Activated CD4-positive, alpha-beta T cell treated with anti-CD3 and anti-CD28 coated beads, Interleukin-2, amount 50 U/mL, for 4 hours (primary cell): ENCODE measurements around the gene MMP25.
"Not testable (repeated sequence)": the region's sequence is repeated elsewhere in the genome, so short reads cannot be mapped to it uniquely, and the experiment has no call there.

Experiments
- DNase-seq, 2 experiments: peaks; one replicate each; pipeline ENCODE4 v3.0.0-alpha.2; 2020

MMP25 gene

DNA sequence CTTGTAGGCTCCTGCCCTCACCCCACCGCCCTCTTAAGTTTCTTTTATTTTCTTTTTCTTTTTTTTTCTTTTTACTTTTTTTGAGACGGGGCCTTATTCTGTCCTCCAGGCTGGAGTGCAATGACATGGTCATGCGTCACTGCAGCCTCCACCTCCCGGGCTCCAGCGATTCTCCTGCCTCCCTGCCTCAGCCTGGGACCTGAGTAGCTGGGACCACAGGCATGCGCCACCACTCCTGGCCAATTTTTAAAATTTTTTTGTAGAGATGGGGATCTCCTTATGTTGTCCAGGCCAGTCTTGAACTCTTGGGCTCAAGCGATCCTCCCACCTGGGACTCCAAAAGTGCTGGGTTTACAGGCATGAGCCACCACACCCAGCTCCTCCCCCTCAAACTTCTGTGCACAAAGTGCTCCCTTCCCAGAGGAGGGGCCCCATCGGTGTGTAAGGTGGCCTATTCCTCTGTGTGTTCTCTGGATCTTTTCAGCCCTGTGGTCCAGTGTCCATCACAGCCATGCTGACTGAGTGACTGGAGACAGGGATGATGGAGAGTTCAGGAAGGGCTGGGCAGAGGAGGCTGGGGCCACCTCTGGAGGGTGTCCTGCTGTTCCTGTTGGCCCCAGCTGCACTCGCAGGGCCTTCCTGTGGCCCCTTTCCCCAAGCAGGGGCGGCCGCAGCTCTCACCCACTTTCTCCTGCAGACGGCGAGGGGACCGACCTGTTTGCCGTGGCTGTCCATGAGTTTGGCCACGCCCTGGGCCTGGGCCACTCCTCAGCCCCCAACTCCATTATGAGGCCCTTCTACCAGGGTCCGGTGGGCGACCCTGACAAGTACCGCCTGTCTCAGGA is 10.2 kb downstream of the MMP25 start:
- no peak for DNase-seq

DNA sequence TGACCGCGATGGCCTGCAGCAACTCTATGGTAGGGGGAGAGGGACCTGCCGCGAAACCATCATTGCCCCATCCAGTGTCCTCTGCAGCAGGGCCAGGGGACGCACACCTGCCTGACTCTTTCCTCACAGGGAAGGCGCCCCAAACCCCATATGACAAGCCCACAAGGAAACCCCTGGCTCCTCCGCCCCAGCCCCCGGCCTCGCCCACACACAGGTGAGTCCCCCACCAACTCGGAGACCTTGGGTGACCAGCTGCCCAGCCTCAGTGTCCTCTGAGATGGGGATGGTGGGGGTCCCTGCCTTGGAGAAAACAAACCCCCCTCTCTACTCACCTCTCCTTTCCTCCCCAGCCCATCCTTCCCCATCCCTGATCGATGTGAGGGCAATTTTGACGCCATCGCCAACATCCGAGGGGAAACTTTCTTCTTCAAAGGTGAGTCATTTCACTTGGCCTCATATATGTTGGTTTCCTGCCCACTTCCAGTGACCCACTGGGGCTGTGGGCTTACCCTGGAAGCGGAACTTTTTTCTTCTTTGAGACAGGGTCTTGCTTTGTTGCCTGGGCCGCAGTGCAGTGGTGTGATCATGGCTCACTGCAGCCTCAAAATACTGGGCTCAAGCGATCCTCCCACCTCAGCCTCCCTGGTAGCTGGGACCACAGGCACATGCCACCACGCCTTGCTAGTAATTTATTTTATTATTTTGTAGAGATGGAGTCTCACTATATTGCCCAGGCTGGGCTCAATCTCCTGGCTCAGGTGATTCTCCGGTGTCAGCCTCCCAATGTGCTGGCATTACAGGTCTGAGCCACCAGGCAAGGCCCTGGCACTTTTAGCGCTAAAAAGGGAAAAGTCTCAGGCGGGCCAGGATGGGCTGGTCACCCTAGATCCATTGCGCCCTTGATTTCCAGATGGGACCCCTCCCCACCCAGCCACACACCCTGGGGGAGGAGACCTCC is 11.1 kb downstream of the MMP25 start:
- DNase-seq, result no peak

DNA sequence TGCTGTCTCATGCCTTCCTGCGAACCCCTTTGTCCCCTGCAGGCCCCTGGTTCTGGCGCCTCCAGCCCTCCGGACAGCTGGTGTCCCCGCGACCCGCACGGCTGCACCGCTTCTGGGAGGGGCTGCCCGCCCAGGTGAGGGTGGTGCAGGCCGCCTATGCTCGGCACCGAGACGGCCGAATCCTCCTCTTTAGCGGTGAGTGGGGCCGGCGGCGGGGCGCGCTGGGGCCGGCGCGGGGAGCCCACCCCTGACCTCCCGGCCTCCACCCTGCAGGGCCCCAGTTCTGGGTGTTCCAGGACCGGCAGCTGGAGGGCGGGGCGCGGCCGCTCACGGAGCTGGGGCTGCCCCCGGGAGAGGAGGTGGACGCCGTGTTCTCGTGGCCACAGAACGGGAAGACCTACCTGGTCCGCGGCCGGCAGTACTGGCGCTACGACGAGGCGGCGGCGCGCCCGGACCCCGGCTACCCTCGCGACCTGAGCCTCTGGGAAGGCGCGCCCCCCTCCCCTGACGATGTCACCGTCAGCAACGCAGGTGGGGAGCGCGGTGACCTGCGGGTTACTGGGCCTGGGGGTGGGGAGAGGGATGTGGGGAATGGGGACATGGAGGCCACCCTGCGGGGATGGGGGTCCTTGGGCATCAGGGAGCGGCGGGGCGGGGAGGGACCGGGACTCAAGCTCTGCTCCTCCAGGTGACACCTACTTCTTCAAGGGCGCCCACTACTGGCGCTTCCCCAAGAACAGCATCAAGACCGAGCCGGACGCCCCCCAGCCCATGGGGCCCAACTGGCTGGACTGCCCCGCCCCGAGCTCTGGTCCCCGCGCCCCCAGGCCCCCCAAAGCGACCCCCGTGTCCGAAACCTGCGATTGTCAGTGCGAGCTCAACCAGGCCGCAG is 12.0 kb downstream of the MMP25 start:
- peak in 1 of 2 experiments; percentile 46 for DNase-seq

DNA sequence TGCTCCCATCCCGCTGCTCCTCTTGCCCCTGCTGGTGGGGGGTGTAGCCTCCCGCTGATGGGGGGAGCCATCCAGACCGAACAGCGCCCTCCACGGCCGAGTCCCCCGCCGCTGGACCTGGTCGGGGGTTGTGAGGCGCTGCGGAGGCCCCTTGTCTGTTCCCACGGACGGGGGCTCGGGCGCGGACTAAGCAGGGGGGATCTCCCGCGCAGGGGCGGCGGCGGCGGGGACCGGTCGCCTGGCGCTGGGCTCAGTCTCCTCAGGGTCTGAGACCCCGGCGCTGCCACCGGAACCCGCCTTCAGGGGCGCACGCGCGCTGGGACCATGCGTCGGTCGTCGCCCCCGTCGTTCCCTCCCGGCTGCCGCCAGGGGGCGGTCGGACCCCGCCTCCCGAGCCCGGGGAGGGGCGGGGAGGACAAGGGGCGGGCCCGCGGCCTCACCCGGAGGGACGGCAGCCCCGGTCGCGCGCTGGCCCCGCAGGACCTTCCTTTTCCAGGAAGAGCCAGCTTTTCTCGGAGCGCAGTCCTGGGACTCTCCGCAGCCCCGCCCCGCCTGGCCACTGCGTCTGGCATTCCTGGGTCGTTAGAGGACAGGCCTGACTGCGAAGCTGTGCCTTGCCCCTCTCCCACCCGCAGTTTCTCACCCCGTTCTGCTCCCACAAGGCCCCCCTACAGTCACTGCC is 12.8 kb downstream of the MMP25 start:
- peak; percentile 78 to 80 for DNase-seq

DNA sequence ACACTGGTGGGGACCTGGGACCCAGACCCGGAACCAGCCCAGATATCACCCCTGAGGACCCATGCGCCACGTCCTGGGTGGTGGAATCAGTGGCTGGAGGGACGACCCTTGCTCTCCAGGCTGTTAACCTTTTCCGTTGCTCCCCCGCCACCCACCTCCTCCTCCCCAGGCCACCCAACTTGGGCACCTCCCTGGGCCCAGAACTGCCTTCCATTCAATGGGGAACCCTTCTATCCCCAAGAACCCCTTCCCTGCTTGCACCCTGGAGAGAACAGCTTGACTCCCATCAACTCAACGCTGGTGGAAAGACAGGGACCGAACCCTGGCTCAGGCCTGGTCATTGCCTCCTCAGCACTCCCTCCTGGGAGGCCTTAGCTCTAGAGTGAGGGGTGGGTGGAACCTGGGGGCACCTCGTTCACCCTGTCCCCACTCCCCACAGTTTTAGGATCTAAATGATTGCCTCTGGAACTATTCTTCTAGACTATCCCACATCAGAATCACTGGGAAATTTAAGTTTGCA is 13.4 kb downstream of the MMP25 start:
- DNase-seq, result no peak

DNA sequence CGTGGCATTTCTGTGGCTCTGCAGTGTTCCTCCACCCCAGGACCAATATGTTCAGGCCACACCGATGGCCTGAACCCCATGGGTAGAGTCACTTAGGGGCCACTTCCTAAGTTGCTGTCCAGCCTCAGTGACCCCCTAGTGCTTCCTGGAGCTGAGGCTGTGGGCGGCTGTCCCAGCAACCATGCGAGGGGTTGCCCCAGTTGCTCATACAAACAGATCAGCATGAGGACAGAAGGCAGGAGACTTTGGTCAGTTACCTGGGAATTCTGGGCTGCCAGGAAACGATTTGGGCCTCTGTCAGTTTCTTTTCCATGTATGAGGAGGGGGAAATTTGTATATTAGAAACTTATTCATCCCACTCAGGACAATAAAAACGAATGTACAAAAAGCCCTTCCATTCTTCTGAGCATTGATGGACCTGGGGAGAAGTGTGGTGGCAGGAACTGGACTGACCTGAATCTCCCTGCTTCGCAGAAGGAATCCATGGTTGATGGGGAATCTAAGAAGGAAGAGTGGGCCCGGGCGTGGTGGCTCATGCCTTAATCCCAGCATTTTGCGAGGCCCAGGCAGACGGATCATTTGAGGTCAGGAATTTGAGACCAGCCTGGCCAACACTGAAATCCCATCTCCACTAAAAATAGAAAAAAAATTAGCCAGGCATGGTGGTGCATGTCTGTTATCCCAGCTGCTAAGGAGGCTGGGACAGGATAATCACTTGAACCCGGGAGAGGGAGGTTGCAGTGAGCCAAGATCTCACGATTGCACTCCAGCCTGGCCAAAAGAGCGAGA is 14.2 kb downstream of the MMP25 start:
- DNase-seq, result no peak

DNA sequence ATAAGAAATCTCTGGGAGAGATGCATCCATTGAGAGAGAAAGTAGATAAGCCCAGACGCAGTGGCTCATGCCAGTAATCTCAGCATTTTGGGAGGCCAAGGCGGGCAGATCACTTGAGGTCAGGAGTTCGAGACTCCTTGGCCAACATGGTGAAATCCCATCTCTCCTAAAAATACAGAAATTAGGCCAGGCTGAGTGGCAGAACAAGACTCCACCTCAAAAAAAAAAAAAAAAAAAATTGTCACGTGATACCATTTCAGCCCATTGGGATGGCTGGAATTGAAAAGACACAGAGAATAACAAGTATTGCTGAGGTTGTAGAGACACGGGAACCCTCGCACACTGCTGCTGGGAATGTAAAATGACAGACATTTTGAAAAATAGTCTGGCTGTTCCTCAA is 16.2 kb downstream of the MMP25 start:
- no peak for DNase-seq

DNA sequence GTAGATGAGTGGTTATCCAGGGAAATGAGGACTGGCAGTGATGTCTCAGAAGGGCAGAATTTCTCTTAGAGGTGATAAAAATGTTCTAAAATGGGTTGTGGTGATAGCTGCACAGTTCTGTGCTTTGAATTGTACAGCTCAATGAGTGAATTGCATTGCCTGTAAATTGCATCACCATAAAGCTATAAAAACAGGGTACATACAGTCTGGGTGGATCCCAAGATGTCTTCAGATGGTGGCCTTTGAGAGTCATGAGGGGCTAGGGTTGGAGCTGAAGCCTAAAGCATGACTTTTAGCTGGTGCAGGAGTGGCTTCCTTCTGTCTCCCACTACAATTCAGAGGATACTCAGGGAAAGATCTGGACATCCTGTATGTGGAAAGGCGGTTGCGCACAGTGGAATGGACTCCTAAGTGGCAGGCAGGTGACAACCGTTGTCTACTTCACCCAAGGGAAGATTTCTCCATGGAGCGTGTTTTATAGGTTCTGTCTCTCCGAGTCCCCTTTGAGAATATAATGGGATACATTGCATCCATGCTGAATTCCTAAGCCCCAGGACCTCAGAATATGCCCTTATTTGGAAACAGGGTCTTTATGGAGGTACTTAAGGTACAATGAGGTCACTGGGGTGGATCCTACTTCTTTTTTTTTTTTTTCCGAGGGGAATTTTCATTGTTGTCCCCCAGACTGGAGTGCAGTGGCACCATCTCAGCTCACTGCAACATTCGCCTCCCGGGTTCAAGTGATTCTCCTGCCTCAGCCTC is 17.4 kb downstream of the MMP25 start:
- no peak for DNase-seq

DNA sequence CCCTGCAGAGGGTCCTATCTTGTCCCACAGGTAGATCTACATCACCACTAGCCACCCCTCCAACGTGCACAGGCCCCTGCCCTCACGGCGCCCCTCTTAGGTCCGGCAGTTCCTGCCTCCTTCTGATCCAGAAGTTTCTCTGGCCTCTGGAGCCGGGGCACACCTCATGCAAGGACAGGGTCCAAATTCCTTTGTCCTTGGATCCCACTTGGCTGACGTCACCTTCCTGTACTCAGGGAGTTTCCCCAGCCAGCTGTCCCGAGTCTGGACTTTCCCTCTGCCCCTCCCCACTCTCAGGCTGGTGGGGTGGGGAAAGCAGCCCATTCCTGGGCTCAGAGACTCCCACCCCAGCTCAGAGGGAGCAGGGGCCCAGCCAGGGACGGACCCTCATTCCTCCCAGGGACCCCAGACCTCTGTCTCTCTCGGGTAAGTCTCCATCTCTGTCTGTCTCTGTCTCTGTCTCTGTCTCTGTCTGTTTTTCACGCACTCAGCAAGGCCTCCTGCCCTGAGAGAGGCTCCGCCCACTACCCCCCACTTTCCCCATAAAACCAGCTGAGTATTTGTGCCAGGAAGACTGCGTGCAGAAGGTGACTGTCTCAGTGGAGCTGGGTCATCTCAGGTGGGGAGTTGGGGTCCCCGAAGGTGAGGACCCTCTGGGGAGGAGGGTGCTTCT is 18.8 kb downstream of the MMP25 start, which contains the start of gene IL32:
TSS of gene IL32 (plus strand) at position 572 of the 673 bp plus-strand sequence. CDS start 172 bp downstream, outside the sequence.
- DNase-seq, result peak; percentile 72

DNA sequence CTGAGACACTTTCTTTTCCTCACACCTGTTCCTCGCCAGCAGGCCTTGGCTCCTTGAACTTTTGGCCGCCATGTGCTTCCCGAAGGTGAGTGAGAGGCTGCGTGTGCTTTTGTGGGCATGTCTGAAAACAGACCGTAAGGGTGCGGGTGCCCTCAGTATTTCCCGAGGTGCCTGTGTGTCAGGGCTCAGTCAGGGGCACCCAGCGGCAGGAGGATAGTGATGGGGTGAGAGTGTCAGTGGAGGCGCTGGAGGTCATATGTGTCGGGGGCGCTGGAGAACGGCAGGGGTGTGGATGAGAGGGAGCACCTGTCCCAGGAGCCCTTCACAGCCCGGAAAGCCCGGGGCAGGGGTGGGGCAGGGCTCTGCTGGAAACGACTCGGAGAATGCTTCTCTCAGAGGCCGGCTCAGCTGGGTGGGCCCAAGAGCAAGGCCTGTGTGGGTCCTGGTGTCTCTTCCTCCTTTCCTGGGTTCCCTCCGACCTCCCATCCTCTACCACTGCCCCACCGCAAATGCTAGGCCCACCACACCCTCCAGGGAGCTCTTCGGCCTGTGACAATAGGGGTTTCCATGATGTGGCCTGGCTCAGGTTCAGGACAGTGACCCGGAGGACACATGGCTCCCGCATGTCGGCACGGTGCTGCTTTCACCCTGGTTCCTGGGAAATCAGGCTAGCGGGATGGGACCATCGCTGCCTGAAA is 19.5 kb downstream of the MMP25 start:
- peak in 1 of 2 experiments; percentile 39 for DNase-seq

DNA sequence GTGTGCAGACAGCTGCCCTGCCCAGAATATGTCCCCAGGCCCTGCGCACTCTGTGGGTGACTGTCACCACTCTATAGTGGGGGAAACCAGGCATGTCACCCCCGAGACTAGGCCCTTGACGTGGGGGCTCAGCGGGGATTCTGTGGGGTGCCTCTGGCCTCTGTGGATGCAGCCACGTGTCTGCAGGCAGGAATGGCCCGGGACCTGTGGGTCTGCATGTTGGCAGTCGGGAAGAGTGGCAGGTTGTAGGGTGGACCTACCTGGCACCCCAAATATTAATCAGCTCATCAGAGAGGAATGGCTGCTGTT is 20.0 kb downstream of the MMP25 start:
- no peak for DNase-seq

DNA sequence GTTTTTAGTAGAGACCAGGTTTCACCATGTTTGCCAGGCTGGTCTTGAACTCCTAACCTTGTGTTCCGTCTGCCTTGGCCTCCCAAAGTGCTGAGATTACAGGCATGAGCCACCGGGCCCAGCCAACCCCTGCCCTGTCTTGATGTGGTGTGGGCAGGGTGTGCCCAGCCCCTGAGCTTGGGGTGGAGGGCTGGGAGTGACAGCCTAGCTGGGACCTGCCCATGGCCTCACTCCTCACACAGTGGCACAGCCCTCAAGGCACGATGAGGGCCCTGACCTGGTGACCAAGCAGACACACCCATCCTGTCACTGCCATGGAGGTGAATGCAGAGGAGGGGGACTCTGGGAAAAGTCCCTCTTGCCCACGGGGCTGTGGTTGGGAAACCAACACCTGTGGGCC is 22.1 kb downstream of the MMP25 start:
- no peak for DNase-seq

DNA sequence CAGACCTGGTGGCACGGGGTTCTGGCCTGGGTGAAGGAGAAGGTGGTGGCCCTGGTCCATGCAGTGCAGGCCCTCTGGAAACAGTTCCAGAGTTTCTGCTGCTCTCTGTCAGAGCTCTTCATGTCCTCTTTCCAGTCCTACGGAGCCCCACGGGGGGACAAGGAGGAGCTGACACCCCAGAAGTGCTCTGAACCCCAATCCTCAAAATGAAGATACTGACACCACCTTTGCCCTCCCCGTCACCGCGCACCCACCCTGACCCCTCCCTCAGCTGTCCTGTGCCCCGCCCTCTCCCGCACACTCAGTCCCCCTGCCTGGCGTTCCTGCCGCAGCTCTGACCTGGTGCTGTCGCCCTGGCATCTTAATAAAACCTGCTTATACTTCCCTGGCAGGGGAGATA is 22.8 kb downstream of the MMP25 start:
- not testable (repeated sequence) for DNase-seq

DNA sequence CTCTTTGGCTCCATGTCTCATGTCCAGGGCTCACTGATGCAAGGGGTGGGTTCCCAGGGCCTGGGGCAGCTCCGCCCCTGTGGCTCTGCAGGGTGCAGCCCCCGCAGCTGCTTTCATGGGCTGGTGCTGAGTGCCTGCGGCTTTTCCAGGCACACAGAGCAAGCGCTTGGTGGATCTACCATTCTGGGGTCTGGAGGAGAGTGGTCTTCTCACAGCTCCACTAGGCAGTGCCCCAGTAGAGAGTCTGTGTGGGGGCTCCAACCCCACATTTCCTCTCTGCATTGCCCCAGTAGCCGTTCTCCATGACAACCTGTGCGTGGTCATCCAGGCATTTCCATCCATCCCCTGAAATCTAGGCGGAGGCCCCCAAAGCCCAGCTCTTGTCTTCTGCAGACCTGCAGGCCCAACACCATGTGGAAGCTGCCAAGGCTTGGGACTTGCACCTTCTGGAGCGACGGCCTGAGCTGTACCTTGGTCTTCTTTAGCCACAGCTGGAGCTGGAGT is 24.3 kb downstream of the MMP25 start:
- no peak for DNase-seq

DNA sequence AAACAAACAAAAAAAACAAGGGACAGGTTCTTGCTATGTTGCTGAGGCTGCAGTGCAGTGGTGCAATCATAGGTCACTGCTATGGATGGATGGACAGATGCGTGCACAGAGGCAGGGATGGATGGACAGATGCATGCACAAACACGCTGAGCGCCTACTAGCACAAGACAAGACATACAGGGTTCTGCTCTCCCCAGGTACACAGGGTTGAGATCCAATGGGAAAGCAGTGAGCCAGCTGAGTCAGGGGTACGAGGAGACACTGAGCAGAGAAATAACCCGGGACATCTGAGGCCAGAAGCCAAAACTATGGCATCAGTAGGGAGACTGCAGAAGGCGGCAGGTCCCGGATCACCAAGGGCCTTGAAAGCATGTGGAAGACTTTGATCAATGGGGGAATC is 25.3 kb downstream of the MMP25 start:
- no peak for DNase-seq

DNA sequence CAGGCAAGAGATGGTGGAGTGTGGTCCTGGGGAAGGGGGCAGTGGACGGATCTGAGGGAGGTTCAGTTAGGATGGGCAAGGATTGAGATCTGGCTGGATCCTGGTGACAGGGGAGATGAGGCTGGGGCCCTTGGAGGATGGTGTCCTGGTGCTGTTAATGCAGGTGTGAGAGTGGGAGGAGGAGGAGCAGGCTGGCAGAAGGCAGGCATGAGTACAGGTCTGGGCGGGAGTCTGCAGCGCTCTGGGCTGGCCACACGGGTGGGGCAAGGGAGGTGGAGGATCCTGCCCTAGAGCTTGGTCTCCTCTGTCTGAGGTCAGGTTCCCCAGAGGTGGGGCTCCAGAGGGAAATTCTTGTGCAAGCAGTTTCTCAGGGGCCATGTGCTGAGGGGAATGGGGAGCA is 25.8 kb downstream of the MMP25 start:
- not testable (repeated sequence) for DNase-seq

DNA sequence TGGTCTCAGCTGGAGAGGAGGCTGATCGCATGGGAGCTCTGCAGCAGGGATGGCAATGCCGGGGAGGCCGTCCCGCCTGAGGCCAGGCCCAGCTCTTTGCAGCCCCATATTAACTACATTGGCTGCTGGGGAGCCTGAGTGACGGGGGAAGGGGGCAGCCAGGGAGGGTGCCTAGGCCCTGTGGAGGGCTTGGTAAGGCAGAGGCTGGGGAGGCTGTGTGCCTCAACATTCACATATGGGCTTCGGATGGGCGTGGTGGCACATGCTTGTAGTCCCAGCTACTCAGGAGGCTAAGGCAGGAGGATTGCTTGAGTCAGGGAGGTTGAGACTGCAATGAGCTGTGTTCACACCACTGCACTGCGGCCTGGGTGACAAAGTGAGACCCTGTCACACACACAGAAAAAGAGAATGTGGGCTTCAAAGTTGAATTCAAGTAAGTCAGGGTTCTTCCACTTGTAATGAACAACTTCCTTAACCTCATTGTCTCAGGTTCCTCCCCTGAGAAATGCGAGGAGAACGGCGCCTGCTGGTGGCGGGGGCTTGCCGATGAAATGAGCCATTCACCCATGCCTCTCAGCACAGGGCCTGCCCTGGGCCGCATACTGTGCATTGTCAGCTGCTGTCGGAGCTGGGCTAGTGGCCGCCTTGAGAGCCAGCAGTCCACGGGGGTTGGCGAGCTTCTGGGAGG is 26.4 kb downstream of the MMP25 start:
- not testable (repeated sequence) for DNase-seq

DNA sequence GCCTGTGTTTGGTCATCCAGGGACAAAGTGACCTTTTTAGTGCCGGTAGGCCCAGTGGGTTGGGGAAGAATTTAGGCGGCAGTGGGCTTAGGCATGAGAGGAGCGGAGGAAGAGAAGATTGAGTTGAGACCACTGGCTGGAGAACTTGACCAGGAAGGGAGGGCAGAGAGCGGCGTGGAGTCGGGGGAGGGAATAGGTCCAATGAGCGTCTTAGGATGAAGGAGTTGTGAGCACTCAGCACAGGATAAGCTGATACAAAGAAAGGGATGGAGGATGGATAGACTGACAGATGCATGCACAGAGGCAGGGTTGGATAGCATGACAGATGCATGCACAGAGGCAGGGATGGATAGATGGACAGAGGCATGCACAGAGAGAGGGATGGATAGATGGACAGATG is 27.1 kb downstream of the MMP25 start:
- DNase-seq, result no peak
